GM19438 (cell line): ENCODE results near the gene TUSC2.

Experiments used
- ATAC-seq: cut with Tn5 transposase; IDR thresholded peaks from one replicate; pipeline ENCODE4 v1.9.1; 2021; ENCODE audit warnings: low read depth; ENCODE audit not compliant: unreplicated experiment

Gene TUSC2

DNA sequence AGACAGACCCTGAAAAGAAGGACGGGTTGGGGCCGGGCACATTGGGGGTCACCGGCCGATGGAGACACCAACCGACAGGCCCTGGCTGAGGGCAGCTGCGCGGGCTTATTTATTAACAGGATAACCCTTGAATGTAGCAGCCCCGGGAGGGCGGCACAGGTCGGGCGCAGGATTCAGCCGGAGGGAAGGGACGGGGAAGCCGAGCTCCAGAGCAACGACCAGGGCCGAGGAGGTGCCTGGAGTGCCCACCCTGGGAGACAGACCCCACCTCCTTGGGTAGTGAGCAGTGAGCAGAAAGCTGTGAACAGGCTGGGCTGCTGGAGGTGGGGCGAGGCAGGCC lies 51.3 kb downstream of the TUSC2 start:
- ATAC-seq = no peak

DNA sequence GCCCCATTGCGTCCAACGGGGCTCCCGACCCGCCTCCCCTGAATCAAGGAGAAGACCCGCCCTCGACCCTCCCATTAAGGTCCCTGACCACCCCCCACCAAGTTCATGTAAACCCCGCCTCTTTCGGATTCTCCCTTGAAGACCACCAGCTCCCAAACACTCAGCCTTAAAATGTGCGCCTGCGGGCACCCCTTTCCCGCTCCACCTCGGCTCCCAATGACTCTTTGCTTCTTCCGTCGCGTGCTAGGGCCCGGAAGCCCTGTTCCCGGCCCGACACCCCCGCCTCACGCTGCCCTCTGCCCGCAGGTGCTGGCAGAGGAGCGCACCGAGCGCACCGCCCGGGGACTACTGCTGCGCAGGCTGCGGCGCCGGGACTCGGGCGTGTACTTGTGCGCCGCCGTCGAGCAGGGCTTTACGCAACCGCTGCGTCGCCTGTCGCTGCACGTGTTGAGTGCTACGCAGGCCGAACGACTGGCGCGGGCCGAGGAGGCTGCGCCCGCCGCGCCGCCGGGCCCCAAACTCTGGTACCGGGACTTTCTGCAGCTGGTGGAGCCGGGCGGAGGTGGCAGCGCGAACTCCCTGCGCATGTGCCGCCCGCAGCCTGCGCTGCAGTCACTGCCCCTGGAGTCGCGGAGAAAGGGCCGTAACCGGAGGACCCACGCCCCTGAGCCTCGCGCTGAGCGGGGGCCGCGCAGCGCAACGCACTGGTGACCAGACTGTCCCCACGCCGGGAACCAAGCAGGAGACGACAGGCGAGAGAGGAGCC lies 51.8 kb downstream of the TUSC2 start:
- no peak for ATAC-seq

DNA sequence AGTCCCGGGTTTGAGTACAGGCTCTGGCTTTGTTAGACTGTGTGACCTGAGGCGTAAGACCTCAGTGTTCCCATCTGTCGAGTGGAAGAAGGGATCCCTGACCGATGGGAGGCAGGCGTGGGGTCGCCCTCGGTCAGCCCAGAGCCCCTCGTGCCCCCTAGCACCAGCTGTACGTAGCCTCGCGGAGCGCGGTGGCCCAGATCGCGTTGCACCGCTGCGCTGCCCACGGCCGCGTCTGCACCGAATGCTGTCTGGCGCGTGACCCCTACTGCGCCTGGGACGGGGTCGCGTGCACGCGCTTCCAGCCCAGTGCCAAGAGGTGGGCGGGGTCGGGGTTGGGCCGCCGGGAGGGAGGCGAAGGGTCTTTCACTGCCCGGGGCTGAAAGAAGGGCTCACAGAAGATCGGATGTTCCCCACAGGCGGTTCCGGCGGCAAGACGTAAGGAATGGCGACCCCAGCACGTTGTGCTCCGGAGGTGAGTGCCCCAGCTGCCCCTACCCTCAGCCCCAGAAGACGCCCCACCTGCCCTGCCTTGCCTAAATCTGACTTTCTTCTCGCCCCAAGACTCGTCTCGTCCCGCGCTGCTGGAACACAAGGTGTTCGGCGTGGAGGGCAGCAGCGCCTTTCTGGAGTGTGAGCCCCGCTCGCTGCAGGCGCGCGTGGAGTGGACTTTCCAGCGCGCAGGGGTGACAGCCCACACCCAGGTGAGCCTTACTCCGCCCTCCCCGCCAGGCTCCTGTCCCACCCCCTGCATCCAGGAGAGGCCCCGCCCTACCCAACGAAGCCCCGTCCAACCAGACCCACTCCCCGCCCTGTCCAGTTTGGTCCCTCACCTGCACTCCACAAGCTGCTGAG lies 52.7 kb downstream of the TUSC2 start:
- no peak for ATAC-seq
